GM15510 (cell line): Measurements from ENCODE around the gene CACNA1I.

Experiments used
- POLR2A ChIP-seq: IDR thresholded peaks from 3 replicates; pipeline ENCODE4 v1.6.1; 2011; ENCODE audit warnings: borderline replicate concordance; ENCODE audit not compliant: insufficient read length; ENCODE audit errors: extremely low read depth

Gene CACNA1I

DNA sequence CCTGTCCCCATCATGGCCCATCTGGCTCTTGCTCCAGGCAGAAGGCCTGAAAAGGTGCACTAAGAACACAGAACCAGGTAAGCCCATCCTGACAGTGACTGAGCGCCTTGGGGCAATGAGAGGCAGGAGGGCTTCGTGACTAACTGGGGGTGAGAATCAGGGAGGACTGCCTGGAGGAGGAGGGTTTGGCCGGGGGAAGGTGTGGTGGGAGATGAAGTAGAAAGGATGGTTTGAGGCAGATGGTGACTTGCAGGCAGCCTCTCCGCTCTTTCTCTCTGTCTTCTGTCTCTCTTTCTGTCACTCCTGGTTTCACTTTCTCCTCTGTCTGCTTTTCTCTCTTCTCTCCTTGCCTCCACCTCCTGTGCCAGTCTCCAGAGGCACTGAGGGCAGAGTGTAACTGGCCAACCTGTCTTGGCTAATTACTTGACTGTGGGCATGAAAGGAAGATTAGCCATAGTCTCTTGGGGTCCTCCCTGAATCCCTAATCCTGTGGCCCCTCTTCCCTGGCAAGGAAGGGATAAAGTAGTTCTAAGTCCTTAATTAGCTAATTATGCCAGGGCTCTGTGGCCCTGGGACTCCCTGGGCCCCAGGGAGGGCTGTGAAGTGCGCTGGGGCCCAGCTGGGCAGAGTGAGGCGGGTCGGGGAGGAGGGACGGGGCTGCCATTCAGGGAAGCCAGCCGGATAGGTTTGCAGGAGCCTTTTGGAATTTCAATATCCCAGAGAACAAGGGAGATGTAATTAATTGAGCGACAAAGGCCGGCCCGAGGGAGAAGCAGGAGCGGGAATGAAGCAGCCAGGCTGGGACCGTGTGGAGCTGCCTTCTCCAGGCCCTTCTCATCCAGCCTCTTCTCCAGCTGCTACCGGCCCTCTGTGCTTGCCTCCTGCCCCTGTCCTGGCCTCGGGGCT is 61.1 kb downstream of the CACNA1I start:
- TF ChIP-seq POLR2A, result no peak

DNA sequence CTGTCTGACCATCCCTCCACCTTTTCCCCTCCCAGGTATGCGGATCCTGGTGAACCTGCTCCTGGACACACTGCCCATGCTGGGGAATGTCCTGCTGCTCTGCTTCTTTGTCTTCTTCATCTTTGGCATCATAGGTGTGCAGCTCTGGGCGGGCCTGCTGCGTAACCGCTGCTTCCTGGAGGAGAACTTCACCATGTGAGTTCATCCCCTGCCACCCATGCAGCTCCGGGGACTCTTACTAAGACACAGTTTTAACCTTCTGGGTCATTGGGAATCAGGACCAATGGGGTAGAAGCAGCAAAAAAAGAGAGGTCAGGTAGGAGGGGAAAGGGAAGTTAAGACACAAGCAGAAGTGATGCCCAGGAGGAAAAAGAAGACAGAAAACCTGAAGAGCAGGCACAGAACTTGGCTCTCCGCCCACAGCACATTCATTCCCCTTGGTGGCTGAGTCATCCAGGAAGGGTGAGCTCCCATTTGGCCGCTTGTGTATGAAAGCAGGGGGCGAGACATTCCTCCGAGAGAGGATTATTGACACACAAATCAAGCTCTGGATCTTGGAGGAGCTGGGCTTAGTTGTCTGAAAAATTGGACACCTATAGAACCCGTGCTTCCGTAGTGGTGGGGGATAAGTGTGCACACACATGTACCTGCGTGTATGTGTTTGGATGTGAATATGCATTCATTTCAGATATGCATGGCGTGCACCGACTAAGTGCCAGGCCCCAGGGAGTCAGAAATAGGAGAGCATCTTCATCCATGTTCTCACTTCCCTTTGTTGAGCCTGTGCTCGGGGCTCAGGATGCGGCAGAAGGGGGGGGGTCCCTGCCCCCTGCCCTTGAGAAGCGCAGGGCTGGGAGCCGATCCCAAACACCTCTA is 64.2 kb downstream of the CACNA1I start:
- TF ChIP-seq POLR2A, result no peak

DNA sequence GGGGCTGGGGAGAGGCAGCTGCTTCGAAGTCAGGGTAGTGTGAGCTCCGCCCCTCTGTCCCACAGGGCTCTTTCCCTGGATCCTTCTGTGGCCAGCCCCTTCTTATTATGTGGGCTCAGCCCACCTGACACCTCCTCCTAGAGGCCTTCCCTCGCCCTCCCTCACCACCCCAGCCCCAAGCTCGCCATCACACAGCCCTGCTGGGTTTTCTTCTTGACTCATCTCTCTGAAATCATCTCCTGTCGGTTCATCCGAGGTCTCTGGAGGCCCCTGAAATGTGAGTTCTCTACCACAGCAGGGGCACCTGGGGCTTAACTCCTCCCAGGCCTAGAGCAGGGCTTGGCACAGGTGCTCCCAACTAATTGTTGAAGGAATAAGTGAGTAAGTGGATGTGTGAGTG is 65.2 kb downstream of the CACNA1I start:
- TF ChIP-seq POLR2A, result no peak

DNA sequence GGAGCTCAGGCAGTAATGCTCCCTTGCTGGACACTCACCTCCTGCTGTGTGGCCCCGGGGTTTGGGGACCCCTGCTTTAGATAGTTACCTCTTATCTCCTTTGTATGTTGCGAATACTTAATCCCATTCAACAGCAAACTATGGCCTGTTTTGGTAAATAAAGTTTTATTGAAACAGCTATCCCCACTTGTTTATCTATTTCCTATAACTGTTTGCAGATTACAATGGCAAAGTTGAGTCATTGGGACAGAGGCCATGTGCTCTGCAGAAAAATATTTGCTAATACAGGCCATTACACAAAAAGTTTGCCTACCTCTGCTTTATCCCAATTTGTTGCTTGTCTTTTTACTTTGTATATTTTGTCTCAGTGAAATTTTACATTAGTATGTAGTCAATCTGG is 68.4 kb downstream of the CACNA1I start:
- no peak for TF ChIP-seq POLR2A

DNA sequence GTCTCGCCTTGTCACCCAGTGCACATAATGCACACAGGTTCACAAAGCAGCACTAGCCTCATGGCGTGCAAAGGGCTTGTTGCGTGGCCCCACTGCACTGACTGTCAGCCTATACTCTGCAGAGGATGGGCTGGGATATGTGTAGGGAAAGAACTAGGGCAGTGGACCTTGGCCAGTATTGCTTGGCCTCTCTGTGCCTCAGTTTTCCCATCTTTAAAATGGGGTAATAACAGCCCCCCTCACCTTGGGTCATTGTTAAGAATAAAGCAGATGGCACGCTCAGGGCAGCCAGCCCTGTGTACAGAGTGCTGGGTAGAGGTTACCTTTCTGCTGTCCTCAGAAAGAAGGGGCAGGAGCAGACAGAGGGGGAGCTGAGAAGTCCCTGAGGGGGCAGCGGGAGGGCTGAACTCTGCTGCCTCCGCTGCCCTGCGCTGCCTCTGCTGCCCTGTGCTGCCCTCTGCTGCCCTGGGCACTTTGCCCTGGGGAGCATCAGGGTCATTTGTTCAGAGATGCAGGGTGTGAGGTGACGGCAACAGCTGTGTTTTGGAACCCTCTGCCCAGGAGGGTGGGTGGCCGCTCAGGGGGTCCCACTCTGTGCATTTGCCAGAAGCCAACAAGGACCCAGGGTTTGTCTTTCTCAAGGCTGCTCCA is 71.2 kb downstream of the CACNA1I start:
- no peak for TF ChIP-seq POLR2A

DNA sequence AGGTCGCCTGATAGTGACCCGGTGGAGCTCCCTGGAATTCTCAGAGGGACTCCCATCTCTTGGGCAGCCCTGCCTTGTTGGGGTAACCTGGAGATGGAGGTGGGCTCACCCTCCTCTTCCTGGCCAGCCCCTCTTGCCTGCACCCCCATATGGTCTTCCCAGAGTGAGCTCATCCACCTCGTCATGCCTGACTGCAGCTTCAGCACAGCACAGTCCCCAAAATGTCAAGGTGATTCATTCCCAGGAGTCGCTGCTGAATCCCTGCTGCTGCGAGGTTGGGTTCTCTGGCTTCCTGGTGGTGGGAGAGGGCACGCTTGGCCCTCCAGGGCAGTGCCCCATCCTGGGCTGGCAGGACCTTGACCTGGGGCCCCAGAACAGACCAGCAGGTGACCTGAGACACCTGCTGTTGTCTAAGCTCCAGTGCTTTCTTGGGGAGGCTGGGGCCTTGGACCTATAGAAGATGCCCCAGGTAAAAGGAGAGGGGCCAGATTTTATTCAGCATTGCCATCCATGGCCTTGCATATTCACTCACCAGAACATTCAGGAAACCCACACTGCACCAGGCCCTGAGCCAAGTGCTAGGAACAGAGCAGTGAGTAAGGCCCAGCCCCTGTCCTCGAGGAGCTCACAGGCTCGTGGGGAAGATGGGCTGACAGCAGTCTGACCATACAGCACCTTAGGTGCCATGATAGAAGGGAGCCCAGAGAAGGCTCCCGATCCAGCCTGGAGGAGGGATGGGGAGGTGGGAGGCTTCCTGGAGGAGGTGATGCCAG is 72.9 kb downstream of the CACNA1I start:
- no peak for TF ChIP-seq POLR2A

DNA sequence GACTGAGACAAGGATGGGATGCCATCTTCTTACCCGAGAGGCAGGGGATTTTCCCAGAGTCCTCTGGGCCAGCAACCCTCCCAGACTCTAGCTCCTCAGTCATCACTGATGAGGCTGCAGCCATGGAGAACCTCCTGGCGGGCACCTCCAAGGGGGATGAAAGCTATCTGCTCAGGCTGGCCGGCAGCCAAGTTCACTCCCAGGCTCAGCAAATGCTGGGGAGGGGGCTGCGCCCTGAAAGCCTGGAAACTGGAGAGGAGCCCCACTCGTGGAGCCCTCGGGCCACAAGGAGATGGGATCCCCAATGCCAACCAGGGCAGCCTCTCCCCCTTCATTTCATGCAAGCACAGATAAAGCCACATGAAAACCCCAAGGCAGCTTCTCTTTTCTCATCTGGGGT is 75.0 kb downstream of the CACNA1I start:
- no peak for TF ChIP-seq POLR2A

DNA sequence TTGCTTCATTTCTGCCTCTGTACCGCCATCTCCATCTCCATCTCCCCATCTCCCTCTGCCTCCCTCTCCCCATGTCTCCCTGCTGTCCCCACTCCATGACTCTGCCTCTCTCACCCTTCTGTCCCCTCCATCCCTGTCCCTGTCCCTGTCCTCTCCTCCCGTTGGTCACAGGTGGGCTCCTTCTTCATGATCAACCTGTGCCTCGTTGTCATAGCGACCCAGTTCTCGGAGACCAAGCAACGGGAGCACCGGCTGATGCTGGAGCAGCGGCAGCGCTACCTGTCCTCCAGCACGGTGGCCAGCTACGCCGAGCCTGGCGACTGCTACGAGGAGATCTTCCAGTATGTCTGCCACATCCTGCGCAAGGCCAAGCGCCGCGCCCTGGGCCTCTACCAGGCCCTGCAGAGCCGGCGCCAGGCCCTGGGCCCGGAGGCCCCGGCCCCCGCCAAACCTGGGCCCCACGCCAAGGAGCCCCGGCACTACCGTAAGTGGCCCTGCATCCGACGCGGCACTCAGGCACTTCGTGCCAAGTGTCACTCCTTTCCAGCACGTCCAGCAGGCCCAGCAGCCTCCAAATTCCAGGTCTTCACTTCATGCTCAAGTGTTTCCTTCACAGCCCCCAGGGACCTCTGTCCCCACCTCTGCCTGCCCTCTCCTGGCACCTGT is 76.0 kb downstream of the CACNA1I start:
- TF ChIP-seq POLR2A, result no peak

DNA sequence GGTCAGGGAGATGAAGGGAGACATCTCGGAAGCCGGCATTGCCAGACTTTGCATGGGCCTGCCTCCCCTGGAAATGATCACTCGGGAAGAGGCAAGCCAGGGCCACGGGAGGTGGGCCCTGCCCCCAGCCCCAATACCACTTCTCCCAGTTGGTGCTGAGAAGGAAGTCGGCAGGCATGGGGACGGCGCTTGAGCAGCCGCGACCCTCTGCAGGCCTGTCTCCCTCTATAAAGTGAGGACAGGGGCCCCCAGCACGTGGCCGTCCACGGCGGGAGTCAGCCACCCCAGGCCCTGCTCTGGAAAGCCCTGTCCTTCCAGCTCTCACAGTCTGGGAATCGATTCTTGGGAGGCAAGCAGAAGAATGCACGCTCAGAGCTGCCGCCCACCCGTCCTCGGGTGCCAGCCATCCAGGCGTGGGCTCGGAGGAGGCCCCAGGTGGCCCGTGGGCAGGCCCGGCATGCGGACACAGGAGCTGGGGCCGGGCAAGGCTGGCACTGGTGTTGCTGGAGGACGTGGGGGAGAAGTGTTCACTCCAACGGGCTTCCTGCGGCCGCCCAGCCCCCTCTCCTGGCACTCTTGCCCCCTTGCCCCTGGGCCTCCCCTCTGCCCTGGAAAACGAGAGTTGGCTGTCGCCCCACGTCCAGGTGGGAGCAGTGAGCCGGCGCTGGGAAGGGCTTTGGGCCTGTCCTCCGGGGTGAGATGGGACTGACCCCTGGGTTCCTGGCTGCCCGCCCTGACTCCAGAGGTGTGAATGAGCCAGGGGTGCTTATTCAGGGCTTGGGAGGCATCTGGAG is 77.5 kb downstream of the CACNA1I start:
- no peak for TF ChIP-seq POLR2A

DNA sequence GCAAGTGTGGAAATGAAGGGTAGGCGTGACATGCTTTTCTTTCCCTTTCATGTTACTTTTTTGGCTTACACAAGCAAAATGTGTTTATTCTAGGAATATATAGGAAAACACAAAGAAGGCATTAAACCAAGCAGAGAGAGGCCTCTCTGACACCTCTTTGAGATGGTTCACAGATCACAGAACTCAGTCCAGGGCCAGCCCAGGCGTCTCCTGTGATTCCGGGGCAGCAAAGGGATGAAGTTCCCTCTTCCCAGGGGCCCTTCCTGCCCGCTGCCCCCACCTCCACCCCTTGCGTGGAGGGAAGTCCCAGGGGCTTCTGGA is 78.0 kb downstream of the CACNA1I start:
- no peak for TF ChIP-seq POLR2A

DNA sequence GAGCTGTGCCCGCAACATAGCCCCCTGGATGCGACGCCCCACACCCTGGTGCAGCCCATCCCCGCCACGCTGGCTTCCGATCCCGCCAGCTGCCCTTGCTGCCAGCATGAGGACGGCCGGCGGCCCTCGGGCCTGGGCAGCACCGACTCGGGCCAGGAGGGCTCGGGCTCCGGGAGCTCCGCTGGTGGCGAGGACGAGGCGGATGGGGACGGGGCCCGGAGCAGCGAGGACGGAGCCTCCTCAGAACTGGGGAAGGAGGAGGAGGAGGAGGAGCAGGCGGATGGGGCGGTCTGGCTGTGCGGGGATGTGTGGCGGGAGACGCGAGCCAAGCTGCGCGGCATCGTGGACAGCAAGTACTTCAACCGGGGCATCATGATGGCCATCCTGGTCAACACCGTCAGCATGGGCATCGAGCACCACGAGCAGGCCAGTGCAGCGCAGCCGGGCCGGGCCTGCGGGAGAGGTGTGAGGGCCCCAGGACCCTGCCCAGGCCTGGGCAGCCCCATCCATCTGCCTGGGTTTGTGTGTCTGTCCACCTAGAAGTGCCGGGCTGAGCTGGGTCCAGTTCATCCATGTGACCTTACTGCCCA is 79.0 kb downstream of the CACNA1I start:
- no peak for TF ChIP-seq POLR2A

DNA sequence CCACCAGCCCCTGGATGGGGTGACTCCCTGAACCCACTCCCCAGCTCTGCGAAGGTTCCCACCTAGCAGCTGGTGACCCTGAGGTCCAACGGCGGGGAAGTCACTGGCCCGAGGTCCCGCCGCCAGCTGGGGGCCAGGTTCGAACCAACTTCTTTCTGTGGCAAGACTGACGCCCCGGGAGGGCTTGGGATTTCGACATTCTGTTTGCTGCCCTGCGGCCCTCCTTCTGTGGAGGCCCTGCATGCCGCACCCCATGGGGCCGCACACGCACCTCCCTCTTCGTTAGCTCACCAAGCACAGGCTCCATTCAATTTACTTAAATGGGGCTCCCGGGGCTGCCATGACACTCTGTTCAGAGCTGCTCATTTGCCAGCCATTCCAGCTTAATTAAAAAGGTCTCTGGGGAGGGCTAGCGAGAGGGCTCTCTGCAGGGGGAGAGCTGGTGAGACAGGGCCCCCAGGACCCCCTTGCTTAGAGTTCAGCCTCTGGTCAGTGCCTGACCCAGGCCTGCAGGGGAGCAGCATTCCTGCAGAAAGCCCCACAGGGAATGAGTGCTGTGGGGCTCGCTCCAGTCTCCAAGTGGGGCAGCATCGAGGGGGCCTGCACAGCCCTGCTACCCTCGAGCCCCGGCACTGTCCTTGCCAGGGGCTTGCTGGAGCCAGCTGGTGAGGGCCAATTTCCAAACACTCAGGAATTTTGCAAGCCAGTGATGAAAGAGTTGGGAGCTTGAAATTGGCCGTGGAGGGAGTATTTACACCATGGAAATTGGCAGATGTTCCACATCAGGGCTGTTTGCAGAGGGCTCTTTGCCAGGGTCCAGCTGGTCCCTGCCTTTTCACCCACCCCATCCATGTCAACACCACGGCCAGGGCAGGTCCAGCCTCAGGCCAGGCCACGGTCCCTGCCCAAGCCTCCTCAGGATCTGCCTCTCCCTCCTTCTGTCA is 80.8 kb downstream of the CACNA1I start:
- no peak for TF ChIP-seq POLR2A
